GM23248 (cell line): ENCODE measurements around the gene BNIP3.

Source experiments
- EZH2 ChIP-seq: fragments of 200-600 bp; sonication (generic); IDR thresholded peaks from 2 replicates; pipeline ENCODE4 v1.6.1; 2018; ENCODE audit warnings: antibody characterized with exemption, mild to moderate bottlenecking; ENCODE audit not compliant: insufficient read depth, poor library complexity, severe bottlenecking
- EZH2phosphoT487 ChIP-seq: fragments of 200-600 bp; sonication (generic); IDR thresholded peaks from 2 replicates; pipeline ENCODE4 v1.6.1; 2018; ENCODE audit warnings: antibody characterized with exemption, moderate library complexity, mild to moderate bottlenecking, low read depth; ENCODE audit not compliant: insufficient read depth

DNA sequence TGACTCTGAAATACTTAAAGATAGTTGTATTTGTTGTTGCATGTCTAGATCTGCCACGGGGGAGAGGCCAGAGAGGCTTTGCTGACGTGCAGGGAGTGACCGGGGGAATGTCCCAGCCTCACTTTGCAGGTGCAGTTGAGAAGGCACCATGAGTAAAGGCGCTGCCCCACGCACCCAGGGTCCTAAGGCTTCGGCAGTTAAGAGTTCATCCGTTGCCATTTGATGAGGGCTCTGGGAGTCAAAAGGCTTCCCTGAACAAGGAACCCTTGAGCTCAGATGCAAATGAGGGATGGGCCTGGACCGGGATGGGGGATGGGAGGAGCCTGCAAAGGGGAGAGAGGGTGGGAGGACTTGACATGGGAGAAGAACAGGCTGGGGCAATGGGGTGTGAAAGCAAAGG, 60.5 kb downstream of the BNIP3 start:
- TF ChIP-seq EZH2 (no peak), EZH2phosphoT487 (no peak)
